Measurements from ENCODE around the gene MSRB1.
"Not testable (repeated sequence)": the region's sequence is repeated elsewhere in the genome, so short reads cannot be mapped to it uniquely, and the experiment has no call there.

Gene MSRB1

DNA sequence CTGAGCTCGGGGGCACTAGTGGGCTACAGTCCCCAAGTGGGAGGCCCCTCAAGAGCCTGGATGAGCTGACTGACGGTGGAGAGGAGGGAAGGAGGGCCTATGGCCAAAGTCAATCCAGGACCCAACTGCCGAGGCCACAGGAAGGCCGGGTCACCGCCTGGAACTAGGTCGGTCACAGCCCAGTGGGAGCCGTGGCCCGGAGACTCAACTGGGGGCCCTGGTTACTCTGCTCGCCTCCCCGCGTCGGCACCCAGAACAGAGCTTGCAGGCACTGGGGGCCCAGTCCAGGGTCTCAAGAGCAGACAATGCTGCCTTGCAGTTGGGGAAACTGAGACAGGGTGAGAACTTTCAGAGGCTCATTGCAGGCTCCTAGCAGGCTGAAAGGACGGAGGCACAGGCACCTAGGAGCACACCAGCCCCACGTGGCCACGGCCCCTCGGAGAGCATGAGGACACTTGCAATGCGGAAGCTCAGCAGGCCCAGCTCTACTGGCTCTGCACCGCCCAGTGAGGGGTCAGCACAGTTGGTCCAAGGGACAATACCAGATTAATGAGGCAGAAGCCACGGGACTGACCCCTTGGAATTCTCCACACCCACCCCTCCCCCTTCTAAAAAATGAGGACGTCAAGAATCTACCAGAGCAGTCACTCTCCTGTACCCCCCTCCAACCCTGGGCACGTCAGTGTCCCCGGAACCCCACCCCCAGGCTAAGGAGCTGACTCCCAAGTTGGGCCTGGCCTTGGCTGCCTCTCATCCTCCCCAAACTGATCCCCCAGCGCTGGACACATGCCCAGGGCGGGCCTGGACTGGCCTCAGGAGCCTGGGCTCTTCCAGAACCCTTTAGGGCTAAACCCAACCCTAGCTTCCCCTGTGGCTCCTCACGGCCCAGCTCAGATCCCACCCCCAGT is 27.0 kb downstream of the MSRB1 start:
- no peak for DNase-seq

- DNase-seq: no peak
These were observed 28.0 kb downstream of the MSRB1 start for GRCh38 chr16:1914988-1915387.

DNA sequence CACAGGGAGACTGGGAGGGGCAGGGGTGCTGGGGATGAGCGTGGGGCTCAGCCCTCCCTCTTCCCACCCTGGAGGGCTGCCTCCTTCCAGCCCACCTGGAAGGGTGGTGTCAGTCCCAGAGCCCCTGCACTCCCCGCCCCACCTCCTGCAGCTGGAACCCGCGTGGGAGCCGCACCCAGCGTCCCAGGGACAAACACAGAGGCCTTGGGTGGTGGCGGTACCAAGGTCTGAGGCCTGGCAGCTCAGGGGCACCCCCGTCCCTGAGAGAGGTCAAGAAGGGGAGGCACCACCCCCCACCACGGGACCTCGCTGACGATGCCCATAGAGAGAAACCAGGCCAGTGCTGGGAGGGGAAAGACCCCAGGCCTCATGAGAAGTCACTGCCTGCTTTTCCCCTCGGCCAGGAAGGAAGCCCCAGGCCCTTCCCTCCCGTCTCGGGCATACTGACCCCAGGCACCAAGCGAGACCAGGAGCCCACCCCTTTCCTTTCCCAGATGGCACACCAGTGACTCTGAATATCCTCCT is 28.9 kb downstream of the MSRB1 start:
- no peak for DNase-seq

GRCh38 chr16:1913327-1914083 is 29.5 kb downstream of the MSRB1 start:
- no peak for DNase-seq

- no peak for DNase-seq
These were observed 30.8 kb downstream of the MSRB1 start for GRCh38 chr16:1912215-1912543.

DNA sequence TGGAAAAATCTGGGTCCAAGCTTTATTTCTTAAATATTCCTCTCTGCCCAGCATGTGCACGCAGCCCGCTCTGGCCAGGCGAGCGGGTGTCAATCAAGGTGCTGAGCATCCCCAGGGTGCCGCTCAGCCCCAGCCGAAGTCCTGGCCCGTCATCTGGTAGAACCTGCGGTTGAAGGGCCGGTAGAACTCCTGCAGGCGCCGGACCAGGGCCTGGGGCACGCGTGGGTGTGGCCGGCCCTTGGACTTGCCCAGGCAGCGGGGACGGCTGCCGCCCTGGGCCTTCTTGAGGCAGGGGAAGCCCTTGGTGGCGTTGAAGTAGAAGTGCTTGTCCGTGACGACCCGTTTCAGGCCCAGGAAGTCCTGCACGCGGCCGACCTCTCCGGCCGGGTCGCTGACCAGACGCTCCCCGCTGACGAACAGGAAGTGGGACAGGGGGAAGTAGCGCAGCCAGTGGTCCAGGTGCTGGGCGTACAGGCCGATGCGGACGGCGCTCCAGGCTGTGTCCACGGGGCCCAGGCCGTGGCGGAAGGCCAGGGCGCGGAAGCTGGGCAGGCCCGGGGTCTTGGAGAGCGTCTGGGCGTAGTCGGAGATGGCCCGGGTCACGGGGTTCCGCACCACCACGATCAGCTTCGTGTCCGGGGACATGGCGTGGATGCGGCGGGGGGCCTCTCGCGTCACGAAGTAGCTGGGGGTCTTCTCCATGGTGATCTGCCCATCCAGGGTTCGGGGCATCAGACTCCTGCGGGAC is 31.4 kb downstream of the MSRB1 start:
- no peak for DNase-seq

DNA sequence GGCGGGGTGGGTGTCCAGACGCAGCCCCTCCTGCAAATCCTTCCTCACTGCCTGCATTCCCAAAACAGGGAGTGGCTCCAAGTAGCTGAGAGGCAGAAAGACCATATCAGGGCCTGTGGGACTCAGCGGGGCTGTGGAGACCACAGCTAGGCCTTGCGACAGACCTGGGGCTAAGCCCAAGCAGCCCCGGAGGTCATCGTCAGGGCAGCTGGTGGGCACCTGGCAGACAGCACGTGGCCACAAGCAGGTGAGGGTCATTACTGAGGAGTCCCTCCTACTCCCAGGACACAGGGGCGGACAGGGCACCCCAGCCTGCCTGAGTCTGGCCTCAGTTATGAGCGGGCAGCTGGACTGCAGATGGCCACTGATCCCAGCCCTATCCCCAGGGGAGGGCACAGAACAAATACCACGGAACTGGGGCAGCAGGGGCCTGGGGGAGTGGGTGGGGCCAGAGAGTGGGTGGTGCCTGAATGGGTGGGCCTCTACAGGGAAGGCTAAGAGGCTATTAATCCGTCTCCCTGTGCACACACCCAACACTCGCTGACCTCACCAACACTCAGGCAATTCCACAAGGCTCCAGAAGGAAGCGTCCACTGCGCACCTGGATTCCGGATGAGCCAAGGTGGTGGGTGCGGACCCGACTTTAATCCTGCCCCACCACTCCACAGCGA is 33.3 kb downstream of the MSRB1 start:
- no peak for DNase-seq

GRCh38 chr16:1908983-1909382 is 34.0 kb downstream of the MSRB1 start:
- no peak for DNase-seq

- DNase-seq: no peak
These were observed 34.8 kb downstream of the MSRB1 start for GRCh38 chr16:1908184-1908583.

DNA sequence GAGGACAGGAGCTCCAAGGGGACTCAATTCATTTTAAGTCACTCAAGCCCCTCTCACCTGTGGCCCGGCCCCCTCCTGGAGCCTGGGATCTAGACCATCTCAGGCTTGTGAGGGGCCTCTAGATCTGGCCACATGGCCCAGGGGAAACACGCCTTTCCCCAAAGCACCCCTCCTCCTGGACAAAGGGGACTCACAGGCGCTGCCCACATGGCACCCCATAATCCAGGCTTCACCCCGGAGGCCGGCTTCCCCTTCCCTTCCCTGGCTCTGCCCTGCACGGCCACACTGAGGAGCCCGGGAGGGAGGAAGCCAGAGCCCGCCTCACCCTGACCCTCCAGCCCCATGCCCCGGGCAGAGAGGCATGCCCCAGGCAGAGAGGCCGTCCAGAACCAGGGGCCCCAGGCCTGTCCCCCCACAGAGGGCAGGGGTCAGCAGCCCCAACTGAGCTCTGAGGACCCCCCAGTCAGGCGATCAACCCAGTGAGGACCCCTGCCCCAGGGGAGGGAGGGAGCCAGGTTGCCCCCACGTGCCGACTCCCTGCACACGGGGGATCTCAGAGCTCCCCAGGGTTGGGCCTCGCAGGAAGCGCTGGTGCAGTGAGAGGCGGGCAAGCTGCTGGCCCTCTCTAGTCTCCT is 35.7 kb downstream of the MSRB1 start:
- DNase-seq: no peak

- DNase-seq: no peak
These were observed 36.2 kb downstream of the MSRB1 start for GRCh38 chr16:1906846-1907165.

DNA sequence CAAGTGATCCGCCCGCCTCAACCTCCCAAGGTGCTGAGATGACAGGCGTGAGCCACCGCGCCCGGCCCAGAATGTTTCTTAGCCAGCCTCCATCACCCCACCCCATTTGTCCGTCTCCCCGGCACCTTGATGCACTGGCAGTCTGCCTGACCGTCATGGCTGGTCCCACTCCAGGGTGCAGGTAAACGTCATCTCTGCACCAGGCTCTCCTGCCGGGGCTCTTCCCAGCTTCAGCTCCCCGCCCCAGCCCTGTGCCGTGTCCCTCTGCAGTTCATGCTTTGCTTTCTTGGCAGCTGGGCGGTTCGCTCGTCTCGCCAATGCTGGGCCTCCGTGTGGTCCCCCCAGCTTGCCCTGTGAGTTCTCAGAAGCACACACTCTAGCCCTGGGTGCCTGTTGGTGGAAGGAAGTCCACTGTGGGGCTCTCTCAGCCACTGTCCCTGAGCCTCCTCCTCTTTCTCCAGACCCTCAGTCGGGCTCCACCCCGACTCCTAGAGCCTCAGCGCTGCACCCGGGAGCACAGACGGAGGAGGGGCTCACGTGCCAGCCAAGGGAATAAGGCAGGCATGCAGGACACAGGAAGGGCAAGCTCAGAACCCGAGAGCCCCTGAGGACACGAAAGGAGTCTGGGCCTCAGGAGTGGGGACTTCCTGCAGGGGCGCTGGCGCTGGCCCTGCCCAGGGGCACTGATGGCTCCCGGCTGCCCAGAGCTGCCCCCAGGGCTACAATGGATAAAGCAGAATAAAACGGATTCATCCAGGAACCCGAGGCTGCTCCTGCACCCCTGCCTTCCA is 36.7 kb downstream of the MSRB1 start:
- no peak for DNase-seq

DNA sequence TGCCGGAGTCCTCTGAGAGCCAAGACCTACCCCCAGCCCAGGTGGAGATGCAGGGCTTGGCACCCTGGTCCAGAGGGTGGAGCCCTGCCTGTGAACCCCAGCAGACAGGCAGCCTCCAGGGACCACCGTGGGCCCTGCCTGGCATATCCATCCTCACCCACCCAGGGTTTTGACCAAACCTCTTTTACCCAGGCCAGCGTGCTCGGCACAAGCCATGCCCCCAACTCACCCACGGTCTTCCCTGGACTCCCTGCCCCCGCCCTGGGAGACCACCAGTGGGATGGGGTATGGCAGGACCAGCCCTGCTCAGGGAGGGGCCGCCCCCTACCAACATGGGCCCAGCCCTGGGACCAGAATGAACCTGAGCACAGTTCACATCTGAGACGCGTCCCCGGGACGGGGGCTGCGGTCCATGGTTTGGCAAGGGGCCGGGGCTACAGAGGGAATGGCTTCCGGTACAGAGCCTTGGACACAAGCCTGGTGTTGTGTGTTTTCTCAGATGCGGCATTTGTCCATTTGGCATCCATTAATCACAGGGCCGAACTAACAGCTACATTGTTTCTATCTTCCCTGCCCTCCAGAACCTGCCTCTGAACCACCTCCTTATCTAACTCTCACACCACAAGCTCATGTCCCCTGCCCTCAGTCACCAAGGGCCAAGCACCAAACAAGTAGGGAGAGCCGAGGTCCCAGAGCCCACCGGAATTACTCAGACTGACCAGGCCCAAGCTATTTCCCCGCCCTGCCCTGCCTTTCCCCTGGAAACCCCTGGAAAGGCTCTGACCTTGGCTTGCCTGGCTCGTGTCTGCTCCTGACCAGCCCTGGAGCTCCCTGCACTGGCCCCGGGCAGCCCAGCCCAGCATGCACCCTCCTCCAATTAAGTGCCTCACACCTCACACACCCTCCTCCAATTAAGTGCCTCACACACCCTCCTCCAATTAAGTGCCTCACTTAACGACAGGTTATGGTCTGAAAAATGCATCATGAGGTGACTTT is 38.9 kb downstream of the MSRB1 start:
- no peak for DNase-seq

GRCh38 chr16:1903220-1903574 is 39.8 kb downstream of the MSRB1 start:
- DNase-seq: no peak

DNA sequence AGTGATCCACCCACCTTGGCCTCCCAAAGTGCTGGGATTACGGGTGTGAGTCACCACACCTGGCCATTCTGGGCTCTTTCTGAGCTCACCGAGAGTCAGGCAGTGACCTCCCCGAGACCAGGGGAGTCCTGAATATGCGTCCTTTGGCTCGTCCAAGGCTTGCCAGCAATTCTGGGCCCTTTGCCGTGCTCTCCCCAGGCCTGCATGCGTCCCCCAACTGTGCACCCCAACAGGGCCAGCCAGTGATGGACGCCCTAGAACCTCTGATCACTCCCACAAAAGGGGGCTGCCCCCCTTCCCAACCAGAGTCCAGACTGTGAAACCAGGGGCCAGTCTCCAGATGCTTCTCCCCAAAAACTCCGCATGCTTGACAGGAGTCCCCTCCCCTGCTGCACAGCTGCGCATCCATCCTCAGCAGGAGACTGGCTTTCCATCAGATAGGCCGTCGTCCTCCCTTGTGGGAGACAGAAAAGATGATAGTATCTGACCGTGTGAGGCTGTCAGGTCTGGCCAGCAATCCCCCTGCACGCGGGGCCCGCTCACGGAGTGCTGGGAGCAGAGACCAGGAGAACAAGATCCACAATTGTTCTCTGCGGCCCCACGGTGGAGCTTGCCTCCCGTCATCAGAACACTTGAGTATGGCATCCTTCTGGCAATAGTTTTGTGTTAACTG is 40.3 kb downstream of the MSRB1 start:
- no peak for DNase-seq

DNA sequence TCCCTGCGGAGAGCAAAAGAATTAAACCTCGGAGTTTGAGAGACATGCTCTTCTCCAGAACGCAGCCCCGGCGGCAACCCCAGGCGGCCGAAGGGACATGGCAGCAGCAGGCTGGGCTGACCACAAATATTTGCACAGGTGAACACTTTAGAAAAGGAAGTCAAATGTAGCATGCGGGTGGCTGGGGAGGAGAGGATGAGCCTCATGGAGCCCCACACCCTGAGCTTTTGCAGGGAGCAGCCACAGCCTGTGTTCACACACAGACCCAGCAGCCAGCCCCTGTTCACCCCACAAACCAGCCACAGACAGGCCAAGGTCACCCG is 42.6 kb downstream of the MSRB1 start:
- no peak for DNase-seq

- DNase-seq: no peak
These were observed 43.2 kb downstream of the MSRB1 start for GRCh38 chr16:1899641-1900451.

DNA sequence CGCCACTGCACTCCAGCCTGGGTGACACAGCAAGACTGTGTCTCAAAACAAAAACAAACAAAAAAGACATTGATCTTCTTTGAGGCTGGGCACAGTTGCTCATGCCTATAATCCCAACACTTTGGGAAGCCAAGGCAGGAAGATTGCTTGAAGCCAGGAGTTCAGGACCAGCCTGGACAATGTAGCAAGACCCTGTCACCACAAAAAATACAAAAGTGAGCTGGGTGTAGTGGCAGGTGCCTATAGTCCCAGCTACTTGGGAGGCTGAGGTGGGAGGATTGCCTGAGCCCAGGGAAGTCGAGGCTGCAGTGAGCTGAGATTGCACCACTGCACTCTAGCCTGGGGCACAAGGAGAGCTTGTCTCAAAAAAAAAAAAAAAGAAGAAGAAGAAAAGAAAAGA is 45.3 kb downstream of the MSRB1 start:
- not testable (repeated sequence) for DNase-seq
